ENCODE data around the gene AOAH. TPM values are rescaled to one million over a fixed set of nuclear protein-coding genes. Genes with fewer than 3 reads are reported as not detected.

Gene AOAH
- total and polyA plus RNA-seq, 11 donors, result 0.65 to 42.0 (median 1.8) TPM

GRCh38 chr7:36749282-36749960 lies 25.1 kb upstream of the AOAH start:
- peaks cover 0 to 52% (median 0%) of the 10 kb centered on the region in 12 donors for H3K4me1 ChIP-seq
- no peaks in the 10 kb centered on the region for H3K27me3 ChIP-seq
- 77 to 82% (median 81%) methylated on average over 2 of the region's 2 CpGs for WGBS, 4 donors
- TF ChIP-seq CTCF (IDR thresholded peaks at IDR 0.05), result no peak
- TF ChIP-seq POLR2A (IDR thresholded peaks at IDR 0.05), result no peak
- no peaks in the 10 kb centered on the region for H3K36me3 ChIP-seq
- ATAC-seq (no peak), DNase-seq (no peak)
- no peak overlapping the region for H3K4me3 ChIP-seq
- H3K9me3 ChIP-seq, result no peaks in the 10 kb centered on the region
- peak overlapping the region in 1 of 12 donors; percentile 77 for H3K27ac ChIP-seq
- intact Hi-C loops (cut with DNase I), result no loop called here

GRCh38 chr7:36748017-36748487 lies 23.8 kb upstream of the AOAH start:
- peaks cover 0 to 63% (median 0%) of the 10 kb centered on the region in 12 donors for H3K4me1 ChIP-seq
- no peak overlapping the region for H3K27ac ChIP-seq
- DNase-seq (no peak), ATAC-seq (no peak)
- no peak for TF ChIP-seq POLR2A (IDR thresholded peaks at IDR 0.05)
- TF ChIP-seq CTCF (IDR thresholded peaks at IDR 0.05), result no peak
- peaks cover 0 to 8% (median 0%) of the 10 kb centered on the region in 12 donors for H3K9me3 ChIP-seq
- 80 to 85% (median 83%) methylated on average over 7 of the region's 7 CpGs for WGBS, 4 donors
- H3K27me3 ChIP-seq, result no peaks in the 10 kb centered on the region
- H3K4me3 ChIP-seq, result no peak overlapping the region
- H3K36me3 ChIP-seq, result no peaks in the 10 kb centered on the region
- intact Hi-C loops (cut with DNase I), result no loop called here

GRCh38 chr7:36747280-36748016 lies 23.2 kb upstream of the AOAH start:
- ATAC-seq, result no peak
- 85 to 90% (median 86%) methylated on average over 4 of the region's 4 CpGs for WGBS, 4 donors
- no peak for DNase-seq

More at GRCh38 chr7:36747280-36748016, 23.2 kb upstream of the AOAH start:
- H3K9me3 ChIP-seq, result peaks cover 0 to 8% (median 0%) of the 10 kb centered on the region in 12 donors
- intact Hi-C loops (cut with DNase I), result no loop called here
- peaks cover 0 to 69% (median 0%) of the 10 kb centered on the region in 12 donors for H3K4me1 ChIP-seq
- no peak overlapping the region for H3K4me3 ChIP-seq
- no peak overlapping the region for H3K27ac ChIP-seq
- no peak for TF ChIP-seq CTCF (IDR thresholded peaks at IDR 0.05)
- no peak for TF ChIP-seq POLR2A (IDR thresholded peaks at IDR 0.05)
- H3K36me3 ChIP-seq, result no peaks in the 10 kb centered on the region
- no peaks in the 10 kb centered on the region for H3K27me3 ChIP-seq

All from heart left ventricle (tissue), 16 donors.